GM23338 (cell line): Measurements from ENCODE around the gene KCNMB1. TPM values are rescaled to one million over a fixed set of nuclear protein-coding genes. Genes with fewer than 3 reads are reported as not detected.

ENCODE experiments used
- ATAC-seq: fragments of 200-7000 bp; cut with Tn5 transposase; 3 replicates; pipeline ENCODE4 v1.9.1; 2020
- DNase-seq: peaks from one replicate; pipeline ENCODE4 v3.0.0-alpha.2; 2015; ENCODE audit warnings: low spot score
- H2AFZ ChIP-seq: fragments of 200-600 bp; sonication (generic); 2 replicates; pipeline ENCODE4 v1.8.0; 2016; ENCODE audit warnings: antibody characterized with exemption, mild to moderate bottlenecking, moderate library complexity
- H3F3A ChIP-seq: fragments of 200-600 bp; sonication (generic); replicated peaks from 2 replicates; pipeline ENCODE4 v1.8.0; 2017; ENCODE audit warnings: antibody characterized with exemption, mixed run types, low read depth
- H3K27ac ChIP-seq: fragments of 200-600 bp; sonication (generic); 2 replicates; pipeline ENCODE4 v1.6.1; 2016; ENCODE audit warnings: low read depth
- H3K27me3 ChIP-seq: fragments of 200-600 bp; sonication (generic); 2 replicates; pipeline ENCODE4 v1.8.0; 2016; ENCODE audit warnings: mild to moderate bottlenecking, mixed run types, moderate library complexity; ENCODE audit not compliant: insufficient read depth
- H3K36me3 ChIP-seq: fragments of 200-600 bp; sonication (generic); 2 replicates; pipeline ENCODE4 v1.8.0; 2016; ENCODE audit warnings: mild to moderate bottlenecking; ENCODE audit not compliant: insufficient read depth
- H3K4me1 ChIP-seq: fragments of 200-600 bp; sonication (generic); 2 replicates; pipeline ENCODE4 v1.8.0; 2016; ENCODE audit warnings: mild to moderate bottlenecking, moderate library complexity; ENCODE audit not compliant: insufficient read depth
- H3K4me2 ChIP-seq: fragments of 200-600 bp; sonication (generic); 2 replicates; pipeline ENCODE4 v1.7.1; 2017; ENCODE audit warnings: mixed run types
- H3K4me3 ChIP-seq: fragments of 200-600 bp; sonication (generic); 2 replicates; pipeline ENCODE4 v1.6.1; 2016; ENCODE audit warnings: mixed run types
- H3K79me2 ChIP-seq: fragments of 200-600 bp; sonication (generic); replicated peaks from 2 replicates; pipeline ENCODE4 v1.8.0; 2017; ENCODE audit warnings: mild to moderate bottlenecking; ENCODE audit not compliant: insufficient read depth
- H3K9me2 ChIP-seq: fragments of 200-600 bp; sonication (generic); 2 replicates; pipeline ENCODE4 v1.8.0; 2017; ENCODE audit not compliant: insufficient read depth
- H4K20me1 ChIP-seq: fragments of 200-600 bp; sonication (generic); replicated peaks from 2 replicates; pipeline ENCODE4 v1.8.0; 2017; ENCODE audit warnings: mild to moderate bottlenecking; ENCODE audit not compliant: insufficient read depth
- H3K27ac Mint-ChIP-seq: 2 replicates; pipeline ENCODE4 v1.8.0; 2020; ENCODE audit warnings: inconsistent platforms, mild to moderate bottlenecking, moderate library complexity, mixed read lengths
- H3K27me3 Mint-ChIP-seq: 3 replicates; pipeline ENCODE4 v1.8.0; 2022; ENCODE audit warnings: low read depth, mild to moderate bottlenecking, moderate library complexity, mixed read lengths, inconsistent platforms; ENCODE audit not compliant: insufficient read depth, poor library complexity
- H3K36me3 Mint-ChIP-seq: 3 replicates; pipeline ENCODE4 v1.8.0; 2021; ENCODE audit warnings: low read depth, mild to moderate bottlenecking, inconsistent platforms, moderate library complexity, mixed read lengths
- H3K4me1 Mint-ChIP-seq: 3 replicates; pipeline ENCODE4 v1.8.0; 2020; ENCODE audit warnings: mild to moderate bottlenecking, inconsistent platforms, mixed read lengths
- H3K4me3 Mint-ChIP-seq: 3 replicates; pipeline ENCODE4 v1.8.0; 2021; ENCODE audit warnings: moderate library complexity, mild to moderate bottlenecking, inconsistent platforms, mixed read lengths
- H3K9me3 Mint-ChIP-seq: 3 replicates; pipeline ENCODE4 v1.8.0; 2020; ENCODE audit warnings: moderate library complexity, mild to moderate bottlenecking, inconsistent platforms, mixed read lengths
- CREB1 ChIP-seq: fragments of 250-450 bp; sonication (Bioruptor Pico); IDR thresholded peaks from 2 replicates; pipeline ENCODE4 v1.5.0; 2020; ENCODE audit warnings: low read depth, mild to moderate bottlenecking, moderate library complexity
- EZH2phosphoT487 ChIP-seq: fragments of 200-600 bp; sonication (generic); IDR thresholded peaks from one replicate; pipeline ENCODE4 v1.8.1; 2018; ENCODE audit warnings: antibody characterized with exemption; ENCODE audit not compliant: unreplicated experiment
- NANOG ChIP-seq: IDR thresholded peaks from 2 replicates; pipeline ENCODE4 v1.6.1; 2016; ENCODE audit warnings: antibody characterized with exemption, borderline replicate concordance
- POLR2AphosphoS5 ChIP-seq: IDR thresholded peaks from 2 replicates; pipeline ENCODE4 v1.6.1; 2016; ENCODE audit warnings: antibody characterized with exemption, low read depth
- STAT1 ChIP-seq: IDR thresholded peaks from one replicate; pipeline ENCODE4 v1.6.1; 2016; ENCODE audit warnings: antibody characterized with exemption; ENCODE audit not compliant: unreplicated experiment
- ZNF331 ChIP-seq: fragments of 250-450 bp; sonication (Bioruptor Pico); IDR thresholded peaks from 2 replicates; pipeline ENCODE4 v1.5.0; 2020; ENCODE audit warnings: low read depth, mild to moderate bottlenecking, moderate library complexity
- polyA plus RNA-seq: library from polyadenylated mRNA; unstranded; fragments of >200 nt; fragmentation: Nextera tagmentation; extraction: Ambion mirVana; gene quantifications from 2 replicates; pipeline ENCODE4 v1.2.1, GENCODE V29; 2016
- total RNA-seq: library from RNA; depleted of rRNA; stranded (reverse); fragments of >200 nt; shearing (Covaris generic); gene quantifications from 2 replicates; pipeline ENCODE4 v1.2.3, GENCODE V29; 2014
- TF ChIP-seq, protein P1 (sequence below): IDR thresholded peaks from one replicate; pipeline ENCODE4 v1.6.1; 2018; ENCODE audit warnings: antibody characterized with exemption; ENCODE audit not compliant: unreplicated experiment
- TF ChIP-seq, protein P2 (sequence below), 2 experiments: fragments of 200-600 bp in 1 of 2; sonication (generic) in 1 of 2; conservative IDR thresholded peaks; 2 replicates each; pipeline versions ENCODE4 v1.5.1 to v1.6.1; 2016 to 2017; ENCODE audit warnings: antibody characterized with exemption in 2 of 2, low read depth in 2 of 2, mild to moderate bottlenecking in 2 of 2, moderate library complexity in 1 of 2
- TF ChIP-seq, protein P3 (sequence below): fragments of 250-450 bp; sonication (Bioruptor Pico); IDR thresholded peaks from 2 replicates; pipeline ENCODE4 v1.5.0; 2020; ENCODE audit warnings: mild to moderate bottlenecking, moderate library complexity

KCNMB1 gene
- total and polyA plus RNA-seq, 2 experiments from 2014 or later: 0.17 to 0.19 TPM

DNA sequence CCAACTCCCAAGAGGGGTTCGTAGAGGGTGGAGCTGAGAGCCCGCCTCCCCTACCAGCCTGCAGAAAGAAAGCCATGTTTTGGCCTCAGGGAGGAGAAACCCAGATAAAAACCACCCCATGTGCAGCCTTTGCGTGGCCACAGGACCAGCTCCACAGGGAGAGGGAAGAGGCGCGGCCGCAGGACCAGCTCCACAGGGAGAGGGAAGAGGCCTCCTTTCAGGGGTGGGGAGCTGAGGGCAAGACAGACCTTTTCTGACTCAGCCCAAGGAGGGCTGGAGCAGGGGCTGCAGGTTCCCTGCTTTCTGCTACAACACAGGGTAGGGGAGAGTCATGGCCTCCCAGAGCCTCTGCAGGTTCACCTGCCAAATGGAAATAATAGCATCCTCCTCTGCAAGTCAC, 37.6 kb upstream of the KCNMB1 start:
- H3K9me3 Mint-ChIP-seq: no peaks in the 10 kb centered on the region
- no peaks in the 10 kb centered on the region for H3K36me3 ChIP-seq
- no peaks in the 10 kb centered on the region for H3K79me2 ChIP-seq
- no peak overlapping the region for H3K27ac ChIP-seq
- H2AFZ ChIP-seq: no peak overlapping the region
- no peak overlapping the region for H3K4me2 ChIP-seq
- no peaks in the 10 kb centered on the region for H3K4me1 ChIP-seq
- H3K27ac Mint-ChIP-seq: no peak overlapping the region
- ATAC-seq: no peak
- H3K27me3 ChIP-seq: no peaks in the 10 kb centered on the region
- H3K4me1 Mint-ChIP-seq: peaks cover 8% of the 10 kb centered on the region
- no peaks in the 10 kb centered on the region for H3K9me2 ChIP-seq
- H3K36me3 Mint-ChIP-seq: no peaks in the 10 kb centered on the region
- H3F3A ChIP-seq: no peaks in the 10 kb centered on the region
- no peak overlapping the region for H3K4me3 Mint-ChIP-seq
- no peak overlapping the region for H3K4me3 ChIP-seq
- TF ChIP-seq, protein P1, sequence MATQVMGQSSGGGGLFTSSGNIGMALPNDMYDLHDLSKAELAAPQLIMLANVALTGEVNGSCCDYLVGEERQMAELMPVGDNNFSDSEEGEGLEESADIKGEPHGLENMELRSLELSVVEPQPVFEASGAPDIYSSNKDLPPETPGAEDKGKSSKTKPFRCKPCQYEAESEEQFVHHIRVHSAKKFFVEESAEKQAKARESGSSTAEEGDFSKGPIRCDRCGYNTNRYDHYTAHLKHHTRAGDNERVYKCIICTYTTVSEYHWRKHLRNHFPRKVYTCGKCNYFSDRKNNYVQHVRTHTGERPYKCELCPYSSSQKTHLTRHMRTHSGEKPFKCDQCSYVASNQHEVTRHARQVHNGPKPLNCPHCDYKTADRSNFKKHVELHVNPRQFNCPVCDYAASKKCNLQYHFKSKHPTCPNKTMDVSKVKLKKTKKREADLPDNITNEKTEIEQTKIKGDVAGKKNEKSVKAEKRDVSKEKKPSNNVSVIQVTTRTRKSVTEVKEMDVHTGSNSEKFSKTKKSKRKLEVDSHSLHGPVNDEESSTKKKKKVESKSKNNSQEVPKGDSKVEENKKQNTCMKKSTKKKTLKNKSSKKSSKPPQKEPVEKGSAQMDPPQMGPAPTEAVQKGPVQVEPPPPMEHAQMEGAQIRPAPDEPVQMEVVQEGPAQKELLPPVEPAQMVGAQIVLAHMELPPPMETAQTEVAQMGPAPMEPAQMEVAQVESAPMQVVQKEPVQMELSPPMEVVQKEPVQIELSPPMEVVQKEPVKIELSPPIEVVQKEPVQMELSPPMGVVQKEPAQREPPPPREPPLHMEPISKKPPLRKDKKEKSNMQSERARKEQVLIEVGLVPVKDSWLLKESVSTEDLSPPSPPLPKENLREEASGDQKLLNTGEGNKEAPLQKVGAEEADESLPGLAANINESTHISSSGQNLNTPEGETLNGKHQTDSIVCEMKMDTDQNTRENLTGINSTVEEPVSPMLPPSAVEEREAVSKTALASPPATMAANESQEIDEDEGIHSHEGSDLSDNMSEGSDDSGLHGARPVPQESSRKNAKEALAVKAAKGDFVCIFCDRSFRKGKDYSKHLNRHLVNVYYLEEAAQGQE: no peak
- TF ChIP-seq CREB1 (CRISPR knock-in tag) (no peak), ZNF331 (no peak), NANOG (no peak), STAT1 (no peak)
- DNase-seq: no peak
- peaks cover 8% of the 10 kb centered on the region for H3K27me3 Mint-ChIP-seq
- H4K20me1 ChIP-seq: no peaks in the 10 kb centered on the region

DNA sequence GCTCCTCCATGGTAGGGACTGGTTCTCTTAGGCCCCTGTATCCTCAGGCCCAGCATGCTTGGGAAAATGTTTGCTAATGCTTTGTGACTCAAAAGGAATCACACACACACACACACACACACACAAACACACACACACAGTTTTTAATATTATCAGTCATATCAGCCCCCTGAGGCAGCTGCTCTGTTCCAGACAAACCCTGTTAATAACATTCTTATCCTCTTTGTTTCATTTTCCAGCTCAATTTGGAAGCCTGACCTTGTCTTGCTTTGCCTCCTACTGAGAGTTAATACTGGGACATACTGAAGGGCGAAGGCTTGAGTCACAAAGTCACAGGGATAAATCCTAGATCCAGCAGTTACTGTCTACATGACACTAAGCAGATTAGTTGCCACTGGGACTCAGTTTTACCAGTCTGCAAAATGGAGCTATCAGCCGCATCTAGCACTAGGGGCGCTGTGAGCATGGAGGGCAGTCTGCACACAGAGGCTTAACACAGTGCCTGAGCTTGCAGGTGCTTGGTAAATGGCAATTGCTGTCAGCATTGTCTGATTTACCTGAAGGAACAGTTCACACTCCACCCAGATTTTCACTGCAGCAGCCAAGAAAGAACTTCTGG, 37.1 kb upstream of the KCNMB1 start:
- Mint-ChIP-seq H3K9me3 (no peaks in the 10 kb centered on the region), H3K36me3 (no peaks in the 10 kb centered on the region), H3K4me1 (peaks cover 8% of the 10 kb centered on the region), H3K4me3 (no peak overlapping the region), H3K27ac (no peak overlapping the region), H3K27me3 (peaks cover 7% of the 10 kb centered on the region)
- Histone ChIP-seq H3F3A (no peaks in the 10 kb centered on the region), H3K9me2 (no peaks in the 10 kb centered on the region), H3K36me3 (no peaks in the 10 kb centered on the region), H3K27ac (no peak overlapping the region), H3K4me3 (no peak overlapping the region), H3K4me1 (no peaks in the 10 kb centered on the region), H2AFZ (no peak overlapping the region), H3K79me2 (no peaks in the 10 kb centered on the region), H3K4me2 (no peak overlapping the region), H3K27me3 (no peaks in the 10 kb centered on the region), H4K20me1 (no peaks in the 10 kb centered on the region)
- no peak for ATAC-seq
- TF ChIP-seq, protein P2, sequence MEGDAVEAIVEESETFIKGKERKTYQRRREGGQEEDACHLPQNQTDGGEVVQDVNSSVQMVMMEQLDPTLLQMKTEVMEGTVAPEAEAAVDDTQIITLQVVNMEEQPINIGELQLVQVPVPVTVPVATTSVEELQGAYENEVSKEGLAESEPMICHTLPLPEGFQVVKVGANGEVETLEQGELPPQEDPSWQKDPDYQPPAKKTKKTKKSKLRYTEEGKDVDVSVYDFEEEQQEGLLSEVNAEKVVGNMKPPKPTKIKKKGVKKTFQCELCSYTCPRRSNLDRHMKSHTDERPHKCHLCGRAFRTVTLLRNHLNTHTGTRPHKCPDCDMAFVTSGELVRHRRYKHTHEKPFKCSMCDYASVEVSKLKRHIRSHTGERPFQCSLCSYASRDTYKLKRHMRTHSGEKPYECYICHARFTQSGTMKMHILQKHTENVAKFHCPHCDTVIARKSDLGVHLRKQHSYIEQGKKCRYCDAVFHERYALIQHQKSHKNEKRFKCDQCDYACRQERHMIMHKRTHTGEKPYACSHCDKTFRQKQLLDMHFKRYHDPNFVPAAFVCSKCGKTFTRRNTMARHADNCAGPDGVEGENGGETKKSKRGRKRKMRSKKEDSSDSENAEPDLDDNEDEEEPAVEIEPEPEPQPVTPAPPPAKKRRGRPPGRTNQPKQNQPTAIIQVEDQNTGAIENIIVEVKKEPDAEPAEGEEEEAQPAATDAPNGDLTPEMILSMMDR (conservative IDR thresholded peaks at IDR 0.05; ENCODE audit: low read depth in 2 of 2): peak; percentile 33 to 43
- TF ChIP-seq, protein P3, sequence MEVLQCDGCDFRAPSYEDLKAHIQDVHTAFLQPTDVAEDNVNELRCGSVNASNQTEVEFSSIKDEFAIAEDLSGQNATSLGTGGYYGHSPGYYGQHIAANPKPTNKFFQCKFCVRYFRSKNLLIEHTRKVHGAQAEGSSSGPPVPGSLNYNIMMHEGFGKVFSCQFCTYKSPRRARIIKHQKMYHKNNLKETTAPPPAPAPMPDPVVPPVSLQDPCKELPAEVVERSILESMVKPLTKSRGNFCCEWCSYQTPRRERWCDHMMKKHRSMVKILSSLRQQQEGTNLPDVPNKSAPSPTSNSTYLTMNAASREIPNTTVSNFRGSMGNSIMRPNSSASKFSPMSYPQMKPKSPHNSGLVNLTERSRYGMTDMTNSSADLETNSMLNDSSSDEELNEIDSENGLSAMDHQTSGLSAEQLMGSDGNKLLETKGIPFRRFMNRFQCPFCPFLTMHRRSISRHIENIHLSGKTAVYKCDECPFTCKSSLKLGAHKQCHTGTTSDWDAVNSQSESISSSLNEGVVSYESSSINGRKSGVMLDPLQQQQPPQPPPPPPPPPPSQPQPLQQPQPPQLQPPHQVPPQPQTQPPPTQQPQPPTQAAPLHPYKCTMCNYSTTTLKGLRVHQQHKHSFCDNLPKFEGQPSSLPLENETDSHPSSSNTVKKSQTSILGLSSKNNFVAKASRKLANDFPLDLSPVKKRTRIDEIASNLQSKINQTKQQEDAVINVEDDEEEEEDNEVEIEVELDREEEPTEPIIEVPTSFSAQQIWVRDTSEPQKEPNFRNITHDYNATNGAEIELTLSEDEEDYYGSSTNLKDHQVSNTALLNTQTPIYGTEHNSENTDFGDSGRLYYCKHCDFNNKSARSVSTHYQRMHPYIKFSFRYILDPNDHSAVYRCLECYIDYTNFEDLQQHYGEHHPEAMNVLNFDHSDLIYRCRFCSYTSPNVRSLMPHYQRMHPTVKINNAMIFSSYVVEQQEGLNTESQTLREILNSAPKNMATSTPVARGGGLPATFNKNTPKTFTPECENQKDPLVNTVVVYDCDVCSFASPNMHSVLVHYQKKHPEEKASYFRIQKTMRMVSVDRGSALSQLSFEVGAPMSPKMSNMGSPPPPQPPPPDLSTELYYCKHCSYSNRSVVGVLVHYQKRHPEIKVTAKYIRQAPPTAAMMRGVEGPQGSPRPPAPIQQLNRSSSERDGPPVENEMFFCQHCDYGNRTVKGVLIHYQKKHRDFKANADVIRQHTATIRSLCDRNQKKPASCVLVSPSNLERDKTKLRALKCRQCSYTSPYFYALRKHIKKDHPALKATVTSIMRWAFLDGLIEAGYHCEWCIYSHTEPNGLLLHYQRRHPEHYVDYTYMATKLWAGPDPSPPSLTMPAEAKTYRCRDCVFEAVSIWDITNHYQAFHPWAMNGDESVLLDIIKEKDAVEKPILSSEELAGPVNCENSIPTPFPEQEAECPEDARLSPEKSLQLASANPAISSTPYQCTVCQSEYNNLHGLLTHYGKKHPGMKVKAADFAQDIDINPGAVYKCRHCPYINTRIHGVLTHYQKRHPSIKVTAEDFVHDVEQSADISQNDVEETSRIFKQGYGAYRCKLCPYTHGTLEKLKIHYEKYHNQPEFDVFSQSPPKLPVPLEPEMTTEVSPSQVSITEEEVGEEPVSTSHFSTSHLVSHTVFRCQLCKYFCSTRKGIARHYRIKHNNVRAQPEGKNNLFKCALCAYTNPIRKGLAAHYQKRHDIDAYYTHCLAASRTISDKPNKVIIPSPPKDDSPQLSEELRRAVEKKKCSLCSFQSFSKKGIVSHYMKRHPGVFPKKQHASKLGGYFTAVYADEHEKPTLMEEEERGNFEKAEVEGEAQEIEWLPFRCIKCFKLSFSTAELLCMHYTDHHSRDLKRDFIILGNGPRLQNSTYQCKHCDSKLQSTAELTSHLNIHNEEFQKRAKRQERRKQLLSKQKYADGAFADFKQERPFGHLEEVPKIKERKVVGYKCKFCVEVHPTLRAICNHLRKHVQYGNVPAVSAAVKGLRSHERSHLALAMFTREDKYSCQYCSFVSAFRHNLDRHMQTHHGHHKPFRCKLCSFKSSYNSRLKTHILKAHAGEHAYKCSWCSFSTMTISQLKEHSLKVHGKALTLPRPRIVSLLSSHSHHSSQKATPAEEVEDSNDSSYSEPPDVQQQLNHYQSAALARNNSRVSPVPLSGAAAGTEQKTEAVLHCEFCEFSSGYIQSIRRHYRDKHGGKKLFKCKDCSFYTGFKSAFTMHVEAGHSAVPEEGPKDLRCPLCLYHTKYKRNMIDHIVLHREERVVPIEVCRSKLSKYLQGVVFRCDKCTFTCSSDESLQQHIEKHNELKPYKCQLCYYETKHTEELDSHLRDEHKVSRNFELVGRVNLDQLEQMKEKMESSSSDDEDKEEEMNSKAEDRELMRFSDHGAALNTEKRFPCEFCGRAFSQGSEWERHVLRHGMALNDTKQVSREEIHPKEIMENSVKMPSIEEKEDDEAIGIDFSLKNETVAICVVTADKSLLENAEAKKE (CRISPR knock-in tag): no peak
- TF ChIP-seq POLR2AphosphoS5: no peak
- no peak for TF ChIP-seq NANOG
- TF ChIP-seq ZNF331: no peak
- TF ChIP-seq EZH2phosphoT487: no peak
- TF ChIP-seq CREB1 (CRISPR knock-in tag): no peak
- no peak for DNase-seq
